ENCODE measurements around the gene ANKS1A. TPM values are rescaled to one million over a fixed set of nuclear protein-coding genes. Genes with fewer than 3 reads are reported as not detected.

Gene ANKS1A
- total RNA-seq, 1 experiment from 2014 or later = 24.0 TPM

DNA sequence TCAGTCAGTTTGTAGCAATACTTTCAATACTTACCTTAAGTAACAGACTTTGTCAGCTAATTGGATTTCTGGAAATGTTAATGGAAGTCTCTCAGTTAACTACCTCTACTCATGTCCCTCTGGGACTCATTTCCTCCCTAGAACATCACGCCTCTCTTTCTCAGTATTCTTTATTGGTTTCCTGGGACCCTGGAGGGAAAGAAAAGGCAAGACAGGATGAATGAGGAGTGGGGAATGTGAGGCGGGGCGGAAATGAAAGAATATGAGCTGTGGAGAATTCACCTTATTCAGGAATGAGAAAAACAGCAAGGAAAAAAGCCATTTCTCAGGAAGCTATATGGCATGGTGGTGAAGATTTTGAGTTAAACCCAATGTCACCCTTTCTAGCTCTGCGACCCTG, 62.7 kb downstream of the ANKS1A start:
- TF ChIP-seq, protein P1, sequence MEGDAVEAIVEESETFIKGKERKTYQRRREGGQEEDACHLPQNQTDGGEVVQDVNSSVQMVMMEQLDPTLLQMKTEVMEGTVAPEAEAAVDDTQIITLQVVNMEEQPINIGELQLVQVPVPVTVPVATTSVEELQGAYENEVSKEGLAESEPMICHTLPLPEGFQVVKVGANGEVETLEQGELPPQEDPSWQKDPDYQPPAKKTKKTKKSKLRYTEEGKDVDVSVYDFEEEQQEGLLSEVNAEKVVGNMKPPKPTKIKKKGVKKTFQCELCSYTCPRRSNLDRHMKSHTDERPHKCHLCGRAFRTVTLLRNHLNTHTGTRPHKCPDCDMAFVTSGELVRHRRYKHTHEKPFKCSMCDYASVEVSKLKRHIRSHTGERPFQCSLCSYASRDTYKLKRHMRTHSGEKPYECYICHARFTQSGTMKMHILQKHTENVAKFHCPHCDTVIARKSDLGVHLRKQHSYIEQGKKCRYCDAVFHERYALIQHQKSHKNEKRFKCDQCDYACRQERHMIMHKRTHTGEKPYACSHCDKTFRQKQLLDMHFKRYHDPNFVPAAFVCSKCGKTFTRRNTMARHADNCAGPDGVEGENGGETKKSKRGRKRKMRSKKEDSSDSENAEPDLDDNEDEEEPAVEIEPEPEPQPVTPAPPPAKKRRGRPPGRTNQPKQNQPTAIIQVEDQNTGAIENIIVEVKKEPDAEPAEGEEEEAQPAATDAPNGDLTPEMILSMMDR (IDR thresholded peaks at IDR 0.05; ENCODE audit: insufficient read depth in 1 of 2, low read depth in 1 of 2, low read length in 1 of 2, severe bottlenecking in 1 of 2, unreplicated experiment in 1 of 2) = no peak

DNA sequence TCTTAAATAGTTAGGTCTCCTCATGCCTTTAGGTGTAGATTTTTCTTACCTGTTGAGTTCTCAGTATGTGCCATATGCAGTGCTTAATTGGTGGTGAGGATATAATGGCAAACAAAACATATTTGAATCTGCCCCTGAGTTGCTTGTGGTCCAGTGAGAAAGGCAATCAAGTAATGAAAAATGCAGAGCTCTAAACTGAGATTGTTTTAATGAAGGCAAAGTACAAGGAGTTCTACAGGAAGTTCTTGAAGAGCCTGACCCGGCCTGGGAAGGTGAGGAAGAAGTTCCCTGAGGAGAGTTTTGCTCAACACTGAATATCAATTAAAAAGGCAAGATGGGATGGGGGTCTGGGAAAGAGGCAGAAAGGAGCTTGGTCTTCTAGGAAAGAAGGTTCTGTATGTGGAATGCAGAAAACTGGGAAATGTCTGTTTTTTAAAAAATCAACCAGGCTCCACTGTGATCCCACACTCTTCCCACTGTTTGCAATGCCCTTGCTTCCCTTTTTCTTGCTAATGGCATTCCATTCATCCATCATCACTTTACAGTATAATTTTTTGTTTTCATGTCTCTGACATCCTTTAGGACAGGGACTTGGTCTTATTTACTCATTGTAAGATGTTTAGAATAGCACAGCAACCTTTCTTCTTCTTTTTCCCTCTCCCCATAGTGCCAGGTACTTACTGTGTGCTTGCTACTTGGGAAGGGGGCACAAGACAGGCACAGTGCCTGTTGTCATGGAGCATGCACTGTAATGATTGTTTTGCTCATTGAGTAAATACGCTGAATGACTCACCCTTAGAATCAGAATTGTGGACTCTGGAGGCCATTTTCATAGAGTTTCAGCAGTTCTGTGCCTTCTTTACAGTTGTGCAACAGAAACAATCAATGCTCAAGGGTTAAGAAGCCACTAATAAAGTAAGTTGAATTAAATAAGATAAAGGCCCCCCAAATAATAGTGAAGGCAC, 64.3 kb downstream of the ANKS1A start:
- ChIA-PET CTCF (interaction anchor here (0.6 kb wide), 1 partner anchor 194 kb away, joined by 3 read pairs; no protein-coding TSS in a partner anchor), POLR2A (interaction anchor here (1.0 kb wide), 1 partner anchor 66 kb away, joined by 3 read pairs; the partner anchor contains the start of gene TAF11)
- Histone ChIP-seq H3K27me3 (replicated peaks; ENCODE audit: control insufficient read depth, insufficient read depth, low read length) (no peaks in the 10 kb centered on the region), H3K36me3 (ENCODE audit: control insufficient read depth, insufficient read depth, low read length) (no peaks in the 10 kb centered on the region), H3K4me3 (ENCODE audit: low read depth, low read length) (no peak overlapping the region), H3K4me1 (peaks cover 36% of the 10 kb centered on the region), H3K9me3 (no peaks in the 10 kb centered on the region)
- H3K9me3 Mint-ChIP-seq (ENCODE audit: unreplicated experiment) = no peaks in the 10 kb centered on the region
- peak overlapping the region; percentile 93 for H3K27ac Mint-ChIP-seq (ENCODE audit: unreplicated experiment)
- intact Hi-C loops (cut with micrococcal nuclease; ENCODE audit: unreplicated experiment) = loop anchor here (1.0 kb wide), 1 partner anchor 29 kb away; no protein-coding TSS in a partner anchor
- no peaks in the 10 kb centered on the region for H3K27me3 Mint-ChIP-seq (ENCODE audit: insufficient read depth, unreplicated experiment)
- BruUV-seq (replicated peaks) = no TSS peak
- peaks cover 6% of the 10 kb centered on the region for H3K36me3 Mint-ChIP-seq (ENCODE audit: insufficient read depth, unreplicated experiment)
- TF ChIP-seq, protein P1 (IDR thresholded peaks at IDR 0.05; ENCODE audit: insufficient read depth in 1 of 2, low read depth in 1 of 2, low read length in 1 of 2, severe bottlenecking in 1 of 2, unreplicated experiment in 1 of 2) = no peak
- peak; percentile 43 to 67 for DNase-seq
- no peak overlapping the region for H3K4me3 Mint-ChIP-seq (ENCODE audit: unreplicated experiment)
- H3K4me1 Mint-ChIP-seq (ENCODE audit: low read depth, unreplicated experiment) = peaks cover 28% of the 10 kb centered on the region

More for the DNA sequence above, 62.7 kb downstream of the ANKS1A start:
- ChIA-PET CTCF (no interaction called here), POLR2A (interaction anchor here (0.7 kb wide), 1 partner anchor 64 kb away, joined by 4 read pairs; the partner anchor contains the start of gene TAF11)
- Histone ChIP-seq H3K9me3 (no peaks in the 10 kb centered on the region), H3K27me3 (replicated peaks; ENCODE audit: control insufficient read depth, insufficient read depth, low read length) (no peaks in the 10 kb centered on the region), H3K4me3 (ENCODE audit: low read depth, low read length) (no peak overlapping the region), H3K36me3 (ENCODE audit: control insufficient read depth, insufficient read depth, low read length) (no peaks in the 10 kb centered on the region), H3K4me1 (peaks cover 36% of the 10 kb centered on the region)
- Mint-ChIP-seq H3K36me3 (ENCODE audit: insufficient read depth, unreplicated experiment) (peaks cover 2% of the 10 kb centered on the region), H3K27me3 (ENCODE audit: insufficient read depth, unreplicated experiment) (no peaks in the 10 kb centered on the region), H3K4me3 (ENCODE audit: unreplicated experiment) (no peak overlapping the region), H3K4me1 (ENCODE audit: low read depth, unreplicated experiment) (peaks cover 28% of the 10 kb centered on the region), H3K27ac (ENCODE audit: unreplicated experiment) (no peak overlapping the region), H3K9me3 (ENCODE audit: unreplicated experiment) (no peaks in the 10 kb centered on the region)
- no TSS peak for BruUV-seq (replicated peaks)
- DNase-seq = no peak
- intact Hi-C loops (cut with micrococcal nuclease; ENCODE audit: unreplicated experiment) = no loop called here

DNA sequence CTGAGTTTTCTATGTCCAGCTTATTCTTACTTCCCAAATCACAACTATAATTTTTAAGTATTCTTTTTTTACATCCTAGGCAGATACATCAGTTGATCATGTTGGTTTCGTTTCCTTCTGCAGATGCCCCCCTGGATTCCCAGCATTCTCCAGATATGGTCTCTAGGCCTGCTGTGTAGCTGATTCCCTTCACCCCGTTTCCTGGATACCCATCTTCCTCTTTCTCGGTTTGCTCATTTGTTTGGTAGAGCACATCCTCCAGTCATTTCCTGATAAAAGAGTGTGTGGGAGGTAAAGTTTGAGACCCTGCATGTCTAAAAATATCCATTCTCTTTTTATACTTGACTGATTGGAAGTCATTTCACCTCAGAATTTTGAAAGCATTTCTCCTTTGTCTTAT, 66.4 kb downstream of the ANKS1A start:
- TF ChIP-seq, protein P1 (IDR thresholded peaks at IDR 0.05; ENCODE audit: insufficient read depth in 1 of 2, low read depth in 1 of 2, low read length in 1 of 2, severe bottlenecking in 1 of 2, unreplicated experiment in 1 of 2) = no peak
- Histone ChIP-seq H3K4me3 (ENCODE audit: low read depth, low read length) (no peak overlapping the region), H3K9me3 (no peaks in the 10 kb centered on the region), H3K36me3 (ENCODE audit: control insufficient read depth, insufficient read depth, low read length) (no peaks in the 10 kb centered on the region; the same call in none of the 2 replicates), H3K27me3 (replicated peaks; ENCODE audit: control insufficient read depth, insufficient read depth, low read length) (no peaks in the 10 kb centered on the region), H3K4me1 (peaks cover 33% of the 10 kb centered on the region)
- intact Hi-C loops (cut with micrococcal nuclease; ENCODE audit: unreplicated experiment) = no loop called here
- DNase-seq = no peak
- Mint-ChIP-seq H3K27me3 (ENCODE audit: insufficient read depth, unreplicated experiment) (no peaks in the 10 kb centered on the region), H3K4me1 (ENCODE audit: low read depth, unreplicated experiment) (peaks cover 18% of the 10 kb centered on the region), H3K9me3 (ENCODE audit: unreplicated experiment) (no peaks in the 10 kb centered on the region), H3K36me3 (ENCODE audit: insufficient read depth, unreplicated experiment) (peaks cover 6% of the 10 kb centered on the region), H3K4me3 (ENCODE audit: unreplicated experiment) (no peak overlapping the region), H3K27ac (ENCODE audit: unreplicated experiment) (no peak overlapping the region)
- ChIA-PET POLR2A (interaction anchor here (0.6 kb wide), 1 partner anchor 12 kb away, joined by 3 read pairs; no protein-coding TSS in a partner anchor), CTCF (no interaction called here)
- BruUV-seq (replicated peaks) = no TSS peak
